IMR-90 (cell line): Measurements from ENCODE around the gene GRM8. TPM values are rescaled to one million over a fixed set of nuclear protein-coding genes. Genes with fewer than 3 reads are reported as not detected.

Experiments
- ATAC-seq: fragments of 200-7000 bp; cut with Tn5 transposase; 2 replicates; pipeline ENCODE4 v1.9.1; 2020; ENCODE audit warnings: low read depth, mild to moderate bottlenecking, moderate library complexity
- BruUV-seq: library from RNA; stranded (reverse); fragments of 400-500 nt; replicated peaks from 2 replicates; lab custom pipeline; 2021; lab: Mats Ljungman, UMichigan
- CTCF ChIA-PET: fragments of 300-600 bp; formaldehyde crosslinking; extraction: SDS; loops from one replicate; lab custom pipeline; 2021; ENCODE audit warnings: antibody characterized with exemption; lab: Yijun Ruan, JAX
- POLR2A ChIA-PET: fragments of 300-600 bp; sonication (Branson Sonifier 250); formaldehyde crosslinking; loops from one replicate; lab custom pipeline; 2022; ENCODE audit warnings: antibody characterized with exemption; ENCODE audit not compliant: unreplicated experiment; lab: Charles Lee
- DNase-seq: peaks from one replicate; pipeline ENCODE4 v3.0.0; 2013
- H2AFZ ChIP-seq: replicated peaks from 2 replicates; pipeline ENCODE3; 2013; ENCODE audit warnings: low read length, mild to moderate bottlenecking; ENCODE audit not compliant: poor library complexity
- H2AK5ac ChIP-seq: 2 replicates; pipeline ENCODE4 v1.6.1; 2013; ENCODE audit warnings: low read depth, low read length, inconsistent platforms
- H2AK9ac ChIP-seq: replicated peaks from 2 replicates; pipeline ENCODE3; 2013; ENCODE audit warnings: mild to moderate bottlenecking, low read depth, low read length, moderate library complexity; ENCODE audit not compliant: poor library complexity
- H2BK120ac ChIP-seq: 2 replicates; pipeline ENCODE4 v1.6.1; 2013; ENCODE audit warnings: low read depth, low read length, inconsistent platforms
- H2BK15ac ChIP-seq: 3 replicates; pipeline ENCODE4 v1.6.1; 2013; ENCODE audit warnings: low read depth, low read length, inconsistent platforms
- H2BK20ac ChIP-seq: 2 replicates; pipeline ENCODE4 v1.6.1; 2013; ENCODE audit warnings: low read depth, mild to moderate bottlenecking, inconsistent platforms, low read length, moderate library complexity
- H2BK5ac ChIP-seq: 2 replicates; pipeline ENCODE4 v1.6.1; 2013; ENCODE audit warnings: mild to moderate bottlenecking, low read depth, low read length, inconsistent platforms; ENCODE audit not compliant: poor library complexity, severe bottlenecking
- H3K14ac ChIP-seq: replicated peaks from 2 replicates; pipeline ENCODE4 v1.6.1; 2013; ENCODE audit warnings: low read depth, low read length, inconsistent platforms
- H3K18ac ChIP-seq: 2 replicates; pipeline ENCODE4 v1.6.1; 2013; ENCODE audit warnings: low read depth, low read length, control low read depth
- H3K23ac ChIP-seq: 2 replicates; pipeline ENCODE4 v1.6.1; 2013; ENCODE audit warnings: low read depth, low read length, inconsistent platforms
- H3K27ac ChIP-seq: 2 replicates; pipeline ENCODE4 v1.5.1; 2013; ENCODE audit warnings: mild to moderate bottlenecking, control low read depth, low read length; ENCODE audit not compliant: insufficient read depth
- H3K27me3 ChIP-seq: 2 replicates; pipeline ENCODE4 v1.6.1; 2013; ENCODE audit warnings: low read length; ENCODE audit not compliant: control insufficient read depth, insufficient read depth
- H3K36me3 ChIP-seq: 2 replicates; pipeline ENCODE4 v1.6.1; 2013; ENCODE audit warnings: low read length, mixed read lengths; ENCODE audit not compliant: control insufficient read depth, insufficient read depth
- H3K4ac ChIP-seq: 2 replicates; pipeline ENCODE4 v1.6.1; 2013; ENCODE audit warnings: low read depth, low read length, inconsistent platforms
- H3K4me1 ChIP-seq: 2 replicates; pipeline ENCODE4 v1.6.1; 2013; ENCODE audit warnings: low read length, mixed read lengths; ENCODE audit not compliant: control insufficient read depth, insufficient read depth
- H3K4me2 ChIP-seq: 2 replicates; pipeline ENCODE4 v1.6.1; 2013; ENCODE audit warnings: low read depth, mild to moderate bottlenecking, control low read depth, low read length, moderate library complexity
- H3K4me3 ChIP-seq: 2 replicates; pipeline ENCODE4 v1.5.1; 2013; ENCODE audit warnings: low read depth, mild to moderate bottlenecking, control low read depth, low read length, moderate library complexity; ENCODE audit not compliant: insufficient read depth
- H3K56ac ChIP-seq: 2 replicates; pipeline ENCODE4 v1.6.1; 2013; ENCODE audit warnings: low read length, inconsistent platforms; ENCODE audit not compliant: insufficient read depth; ENCODE audit errors: extremely low read depth
- H3K79me1 ChIP-seq, 2 experiments: 2 replicates each; pipeline ENCODE4 v1.6.1; 2013; ENCODE audit warnings: low read length in 2 of 2, inconsistent platforms in 1 of 2, low read depth in 1 of 2
- H3K9ac ChIP-seq: 2 replicates; pipeline ENCODE4 v1.6.1; 2013; ENCODE audit warnings: low read depth, low read length, control low read depth
- H3K9me1 ChIP-seq: 2 replicates; pipeline ENCODE4 v1.6.1; 2013; ENCODE audit warnings: low read length, inconsistent platforms; ENCODE audit not compliant: insufficient read depth
- H3K9me3 ChIP-seq: 2 replicates; pipeline ENCODE4 v1.6.1; 2013; ENCODE audit warnings: low read length; ENCODE audit not compliant: control insufficient read depth, insufficient read depth
- H4K20me1 ChIP-seq: 2 replicates; pipeline ENCODE4 v1.6.1; 2013; ENCODE audit warnings: low read length, inconsistent platforms; ENCODE audit not compliant: insufficient read depth
- H4K5ac ChIP-seq: 2 replicates; pipeline ENCODE4 v1.6.1; 2013; ENCODE audit warnings: mild to moderate bottlenecking, low read depth, low read length, control low read depth
- H4K8ac ChIP-seq, 2 experiments: 2 replicates each; pipeline ENCODE4 v1.6.1; 2013; ENCODE audit warnings: low read depth in 2 of 2, low read length in 2 of 2, control low read depth in 1 of 2, inconsistent platforms in 1 of 2
- H4K91ac ChIP-seq: 2 replicates; pipeline ENCODE4 v1.6.1; 2013; ENCODE audit warnings: low read depth, low read length, inconsistent platforms; ENCODE audit not compliant: insufficient read depth
- CEBPB ChIP-seq: IDR thresholded peaks from 2 replicates; pipeline ENCODE4 v1.6.1; 2012; ENCODE audit warnings: low read depth, low read length, improper control_type of control experiment
- FOS ChIP-seq: fragments of 150-350 bp; IDR thresholded peaks from 2 replicates; pipeline ENCODE4 v1.6.1; 2016; ENCODE audit warnings: low read depth, low read length
- NFE2L2 ChIP-seq: fragments of 150-350 bp; IDR thresholded peaks from 2 replicates; pipeline ENCODE4 v1.6.1; 2016; ENCODE audit warnings: low read depth, mild to moderate bottlenecking, low read length
- RAD21 ChIP-seq: IDR thresholded peaks from 2 replicates; pipeline ENCODE4 v1.6.1; 2012; ENCODE audit warnings: low read length, improper control_type of control experiment
- RFX5 ChIP-seq: IDR thresholded peaks from 2 replicates; pipeline ENCODE4 v1.8.0; 2012; ENCODE audit warnings: low read depth, mild to moderate bottlenecking, low read length, moderate library complexity
- WGBS, 2 experiments: methylation state at CpG; one replicate each; pipeline versions ENCODE4 v1.1.5 to v1.1.7; 2013; ENCODE audit warnings: missing lambda C conversion rate in 2 of 2; ENCODE audit not compliant: insufficient read length in 1 of 2; ENCODE audit errors: extremely low coverage in 2 of 2; 5-methylcytosine and 5-hydroxymethylcytosine counted together
- dilution Hi-C: fragments of 300-500 bp; cut with HindIII; formaldehyde crosslinking; loops from one replicate; pipeline ENCODE4 v1.14.3; 2018; ENCODE audit warnings: low sequenced_read_pairs; ENCODE audit not compliant: unreplicated experiment
- in situ Hi-C: fragments of 300-500 bp; cut with MboI; formaldehyde crosslinking; loops from 3 replicates; pipeline ENCODE4 v1.14.3; 2019; ENCODE audit warnings: low sequenced_read_pairs, inconsistent platforms, mixed read lengths
- intact Hi-C: fragments of 100-400 bp; cut with micrococcal nuclease; formaldehyde crosslinking; loops from 2 replicates; pipeline ENCODE4 v1.10.0; 2022
- polyA plus RNA-seq, 3 experiments: library from polyadenylated mRNA; depleted of rRNA; stranded (reverse); fragments of >200 nt; gene quantifications; 2 replicates each; pipeline ENCODE4 v1.2.3, GENCODE V29; 2012; ENCODE audit warnings: low replicate concordance in 1 of 3
- total RNA-seq: library from RNA; depleted of rRNA; stranded (reverse); fragments of >200 nt; gene quantifications from 2 replicates; pipeline ENCODE4 v1.2.3, GENCODE V29; 2012
- TF ChIP-seq, protein P1 (sequence below): fragments of 150-350 bp; IDR thresholded peaks from 2 replicates; pipeline ENCODE4 v1.6.1; 2017; ENCODE audit warnings: mild to moderate bottlenecking, antibody characterized with exemption, low read length, low read depth
- TF ChIP-seq, protein P2 (sequence below): conservative IDR thresholded peaks from 2 replicates; pipeline ENCODE4 v1.5.1; 2012; ENCODE audit warnings: mild to moderate bottlenecking, low read depth, low read length, improper control_type of control experiment

Gene GRM8
- total and polyA plus RNA-seq, 2 of the 4 experiments (the other 2 are of a cell fraction), result not detected

DNA sequence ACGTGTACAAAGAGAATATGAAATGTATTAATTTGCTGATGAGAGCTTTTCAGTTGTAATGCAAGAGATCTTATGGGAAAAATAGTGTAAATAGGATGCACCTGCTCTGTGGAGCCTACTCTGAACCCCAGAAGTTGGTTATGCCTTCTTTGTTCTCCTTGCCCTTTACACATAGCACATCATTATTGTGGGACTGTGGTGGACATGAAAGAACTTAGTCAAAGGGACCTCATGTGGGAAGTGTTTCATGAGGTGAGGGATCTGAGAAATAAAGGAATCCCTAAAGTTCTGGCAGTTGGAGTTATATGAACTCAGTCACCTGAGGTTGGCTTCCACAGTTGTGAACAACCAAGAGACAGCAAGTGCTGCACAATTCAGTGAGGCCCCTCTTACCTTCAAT lies 66.1 kb downstream of the GRM8 start:
- Histone ChIP-seq H4K5ac (no peak overlapping the region), H3K14ac (no peak overlapping the region), H2BK15ac (no peak overlapping the region), H3K9me3 (0 out of 2 replicates have a peak, but pooled peaks cover 3% of the 10 kb centered on the region), H3K56ac (no peak overlapping the region), H3K27me3 (no peaks in the 10 kb centered on the region), H2BK5ac (no peak overlapping the region), H4K91ac (no peak overlapping the region), H3K9me1 (no peaks in the 10 kb centered on the region), H2AK9ac (no peak overlapping the region), H4K20me1 (no peaks in the 10 kb centered on the region), H3K79me1 (no peaks in the 10 kb centered on the region), H4K8ac (no peak overlapping the region), H3K36me3 (no peaks in the 10 kb centered on the region), H2AK5ac (no peak overlapping the region), H2BK120ac (no peak overlapping the region), H3K9ac (no peak overlapping the region), H3K4me3 (no peak overlapping the region), H2AFZ (no peak overlapping the region), H3K18ac (no peak overlapping the region), H3K4ac (no peak overlapping the region), H3K27ac (no peak overlapping the region), H3K4me2 (no peak overlapping the region), H3K4me1 (no peaks in the 10 kb centered on the region), H2BK20ac (no peak overlapping the region), H3K23ac (no peak overlapping the region)
- TF ChIP-seq RFX5 (no peak), NFE2L2 (no peak), RAD21 (no peak), CEBPB (no peak), FOS (no peak)
- TF ChIP-seq, protein P1, sequence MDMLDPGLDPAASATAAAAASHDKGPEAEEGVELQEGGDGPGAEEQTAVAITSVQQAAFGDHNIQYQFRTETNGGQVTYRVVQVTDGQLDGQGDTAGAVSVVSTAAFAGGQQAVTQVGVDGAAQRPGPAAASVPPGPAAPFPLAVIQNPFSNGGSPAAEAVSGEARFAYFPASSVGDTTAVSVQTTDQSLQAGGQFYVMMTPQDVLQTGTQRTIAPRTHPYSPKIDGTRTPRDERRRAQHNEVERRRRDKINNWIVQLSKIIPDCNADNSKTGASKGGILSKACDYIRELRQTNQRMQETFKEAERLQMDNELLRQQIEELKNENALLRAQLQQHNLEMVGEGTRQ, result no peak
- TF ChIP-seq, protein P2, sequence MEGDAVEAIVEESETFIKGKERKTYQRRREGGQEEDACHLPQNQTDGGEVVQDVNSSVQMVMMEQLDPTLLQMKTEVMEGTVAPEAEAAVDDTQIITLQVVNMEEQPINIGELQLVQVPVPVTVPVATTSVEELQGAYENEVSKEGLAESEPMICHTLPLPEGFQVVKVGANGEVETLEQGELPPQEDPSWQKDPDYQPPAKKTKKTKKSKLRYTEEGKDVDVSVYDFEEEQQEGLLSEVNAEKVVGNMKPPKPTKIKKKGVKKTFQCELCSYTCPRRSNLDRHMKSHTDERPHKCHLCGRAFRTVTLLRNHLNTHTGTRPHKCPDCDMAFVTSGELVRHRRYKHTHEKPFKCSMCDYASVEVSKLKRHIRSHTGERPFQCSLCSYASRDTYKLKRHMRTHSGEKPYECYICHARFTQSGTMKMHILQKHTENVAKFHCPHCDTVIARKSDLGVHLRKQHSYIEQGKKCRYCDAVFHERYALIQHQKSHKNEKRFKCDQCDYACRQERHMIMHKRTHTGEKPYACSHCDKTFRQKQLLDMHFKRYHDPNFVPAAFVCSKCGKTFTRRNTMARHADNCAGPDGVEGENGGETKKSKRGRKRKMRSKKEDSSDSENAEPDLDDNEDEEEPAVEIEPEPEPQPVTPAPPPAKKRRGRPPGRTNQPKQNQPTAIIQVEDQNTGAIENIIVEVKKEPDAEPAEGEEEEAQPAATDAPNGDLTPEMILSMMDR, result no peak
- dilution Hi-C loops, result no loop called here
- intact Hi-C loops, result no loop called here
- ChIA-PET POLR2A (no interaction called here), CTCF (no interaction called here)
- WGBS, 2 experiments, result no CpG with 5 or more reads among the region's 1 CpG
- ATAC-seq (no peak), DNase-seq (no peak)
- BruUV-seq, result no TSS peak
- in situ Hi-C loops, result no loop called here
